Measurements from ENCODE around the gene CALB2. TPM values are rescaled to one million over a fixed set of nuclear protein-coding genes. Genes with fewer than 3 reads are reported as not detected.

The CALB2 gene
- total and polyA plus RNA-seq, 2 of the 8 experiments (the other 6 are each of a cell fraction or from before 2014, with no cell fraction given), result 1.9 to 2.6 TPM

- H3K27me3 ChIP-seq (replicated peaks in 1 of 4; ENCODE audit: control insufficient read depth in 3 of 4, extremely low read depth in 1 of 4, insufficient read depth in 3 of 4, low read length in 3 of 4), result peaks cover 0 to 6% (median 4%) of the 10 kb centered on the region in 4 experiments; a peak in 4 of 7 replicates
- no peaks in the 10 kb centered on the region; a peak in 2 of 8 replicates for H3K36me3 ChIP-seq (ENCODE audit: control insufficient read depth in 2 of 4, insufficient read depth in 4 of 4, low read length in 3 of 4)
- H4K8ac ChIP-seq (ENCODE audit: extremely low read depth, insufficient read depth, low read length), result no peak overlapping the region
- H2AFZ ChIP-seq (ENCODE audit: low read length), result no peak overlapping the region
- no peak overlapping the region for H3K4ac ChIP-seq (replicated peaks; ENCODE audit: insufficient read length, low read depth, low read length)
- no peak overlapping the region for H3K23ac ChIP-seq (ENCODE audit: insufficient read length)
- no peak overlapping the region for H3K14ac ChIP-seq (ENCODE audit: insufficient read length)
- H3K18ac ChIP-seq (ENCODE audit: extremely low read depth, low read length), result no peak overlapping the region
- H3K4me3 ChIP-seq (ENCODE audit: extremely low read depth in 1 of 4, insufficient read depth in 2 of 4, low read depth in 3 of 4, low read length in 4 of 4), result no peak overlapping the region
- no peak overlapping the region for H2BK5ac ChIP-seq (ENCODE audit: low read depth, low read length)
- H2AK5ac ChIP-seq (ENCODE audit: low read depth, low read length), result no peak overlapping the region
- no peaks in the 10 kb centered on the region for H3K9me3 ChIP-seq (ENCODE audit: insufficient read depth in 2 of 2, low read depth in 1 of 2, low read length in 1 of 2)
- POLR2A ChIA-PET (ENCODE audit: partially characterized antibody), result no interaction called here
- H3K79me1 ChIP-seq (ENCODE audit: low read depth, low read length), result no peaks in the 10 kb centered on the region
- H3K23me2 ChIP-seq (ENCODE audit: low read depth, low read length), result peaks cover 5% of the 10 kb centered on the region; the same call in 1 of the 2 replicates
- no peaks in the 10 kb centered on the region for H4K20me1 ChIP-seq (replicated peaks in 1 of 2; ENCODE audit: control insufficient read depth in 1 of 2, insufficient read depth in 2 of 2, low read length in 2 of 2)
- CTCF ChIA-PET (ENCODE audit: partially characterized antibody), result interaction anchor here (0.8 to 5.9 kb wide), 7 partner anchors 10 to 180 kb away, joined by 3 to 32 read pairs (median 3); partner anchors contain the start of gene CALB2
- H2BK20ac ChIP-seq (ENCODE audit: low read length), result no peak overlapping the region
- H3K9ac ChIP-seq (replicated peaks in 1 of 4; ENCODE audit: extremely low read depth in 1 of 4, low read depth in 3 of 4, low read length in 3 of 4), result no peak overlapping the region
- H2BK12ac ChIP-seq (ENCODE audit: low read depth, low read length), result no peak overlapping the region
- no peak overlapping the region for H3K4me2 ChIP-seq (ENCODE audit: insufficient read depth in 1 of 2, low read depth in 2 of 2, low read length in 2 of 2)
- FAIRE-seq (no peak), DNase-seq (ENCODE audit: low read depth in 1 of 2, low spot score in 2 of 2) (no peak)
- H2BK120ac ChIP-seq (replicated peaks; ENCODE audit: low read depth, low read length), result no peak overlapping the region
- WGBS, 2 experiments (ENCODE audit: extremely low coverage in 1 of 2, insufficient coverage in 1 of 2, insufficient read length in 1 of 2, insufficient replicate concordance in 2 of 2, low coverage in 1 of 2, low lambda C conversion rate in 2 of 2, missing lambda C conversion rate in 1 of 2), result 66% methylated on average over 3 of the region's 3 CpGs; no CpG with 5 or more reads in 1 of the 2 experiments
- no peak overlapping the region for H3K27ac ChIP-seq (ENCODE audit: low read depth, low read length)
- H3K79me2 ChIP-seq (ENCODE audit: control insufficient read depth in 1 of 2, insufficient read depth in 2 of 2, low read length in 2 of 2), result no peaks in the 10 kb centered on the region
- no peak overlapping the region for H3K56ac ChIP-seq (replicated peaks; ENCODE audit: insufficient read length, low read depth, low read length)
- H4K5ac ChIP-seq (ENCODE audit: insufficient read length, low read depth, low read length), result no peak overlapping the region
- no peak overlapping the region for H4K91ac ChIP-seq (replicated peaks; ENCODE audit: insufficient read length, low read length)
- TF ChIP-seq E2F6 (IDR thresholded peaks at IDR 0.05) (no peak), CBX5 (IDR thresholded peaks at IDR 0.05; ENCODE audit: low read depth, low read length) (no peak), ZNF274 (IDR thresholded peaks at IDR 0.05; ENCODE audit: borderline replicate concordance, extremely low read depth, low read length) (no peak), POU5F1 (IDR thresholded peaks at IDR 0.05; ENCODE audit: low read depth, low read length) (no peak), KDM4A (IDR thresholded peaks at IDR 0.05; ENCODE audit: low read depth, low read length, severe bottlenecking) (no peak), SUZ12 (IDR thresholded peaks at IDR 0.05; ENCODE audit: low read length) (no peak), POLR2AphosphoS5 (IDR thresholded peaks at IDR 0.05; ENCODE audit: low read depth, low read length) (no peak), ATF3 (IDR thresholded peaks at IDR 0.05; ENCODE audit: insufficient read depth, low read depth, low read length) (no peak), POLR2A (IDR thresholded peaks at IDR 0.05; ENCODE audit: control extremely low read depth in 1 of 2, low read depth in 2 of 2, low read length in 2 of 2) (no peak), KDM5A (IDR thresholded peaks at IDR 0.05; ENCODE audit: low read length) (no peak)
- H3K4me1 ChIP-seq (replicated peaks in 1 of 4; ENCODE audit: control insufficient read depth in 3 of 4, insufficient read depth in 4 of 4, low read length in 3 of 4), result peaks cover 0 to 5% (median 3%) of the 10 kb centered on the region in 4 experiments; a peak in 5 of 7 replicates
- no peak overlapping the region for H2BK15ac ChIP-seq (ENCODE audit: low read length)
These were observed 71.1 kb downstream of the CALB2 start for GRCh38 chr16:71429581-71429980.

All from H1 (cell line).